HG03460 (cell line): ENCODE measurements around the gene MAP2K5.

Experiments
- ATAC-seq: cut with Tn5 transposase; IDR thresholded peaks from one replicate; pipeline ENCODE4 v1.9.1; 2021; ENCODE audit not compliant: unreplicated experiment

The MAP2K5 gene

GRCh38 chr15:67777773-67778172 lies 235.3 kb downstream of the MAP2K5 start:
- no peak for ATAC-seq

GRCh38 chr15:67778968-67779548 lies 236.6 kb downstream of the MAP2K5 start:
- no peak for ATAC-seq

- no peak for ATAC-seq
These were observed 237.1 kb downstream of the MAP2K5 start for GRCh38 chr15:67779549-67780111.

GRCh38 chr15:67781061-67781460 lies 238.6 kb downstream of the MAP2K5 start:
- no peak for ATAC-seq

- no peak for ATAC-seq
These were observed 239.6 kb downstream of the MAP2K5 start for GRCh38 chr15:67781907-67782690.

GRCh38 chr15:67782691-67782991 lies 240.1 kb downstream of the MAP2K5 start:
- no peak for ATAC-seq

GRCh38 chr15:67783303-67783702 lies 240.8 kb downstream of the MAP2K5 start:
- peak; percentile 53 for ATAC-seq

GRCh38 chr15:67784090-67784781 lies 241.7 kb downstream of the MAP2K5 start:
- ATAC-seq: peak; percentile 84

- peak; percentile 3 for ATAC-seq
These were observed 242.4 kb downstream of the MAP2K5 start for GRCh38 chr15:67784856-67785430.

GRCh38 chr15:67785431-67785830 lies 242.9 kb downstream of the MAP2K5 start:
- no peak for ATAC-seq

GRCh38 chr15:67786646-67787045 lies 244.1 kb downstream of the MAP2K5 start:
- ATAC-seq: no peak

GRCh38 chr15:67788986-67789385 lies 246.5 kb downstream of the MAP2K5 start:
- ATAC-seq: no peak

GRCh38 chr15:67790610-67791319 lies 248.3 kb downstream of the MAP2K5 start:
- ATAC-seq: no peak

- no peak for ATAC-seq
These were observed 249.9 kb downstream of the MAP2K5 start for GRCh38 chr15:67792250-67792942.

GRCh38 chr15:67794832-67795574 lies 252.5 kb downstream of the MAP2K5 start:
- ATAC-seq: no peak

- no peak for ATAC-seq
These were observed 254.0 kb downstream of the MAP2K5 start for GRCh38 chr15:67796196-67797127.

GRCh38 chr15:67799801-67800205 lies 257.3 kb downstream of the MAP2K5 start:
- ATAC-seq: no peak

- no peak for ATAC-seq
These were observed 258.6 kb downstream of the MAP2K5 start for GRCh38 chr15:67801142-67801541.
